Measurements from ENCODE around the gene TPTE.
"Not testable (repeated sequence)": the region's sequence is repeated elsewhere in the genome, so short reads cannot be mapped to it uniquely, and the experiment has no call there.

Gene TPTE

DNA sequence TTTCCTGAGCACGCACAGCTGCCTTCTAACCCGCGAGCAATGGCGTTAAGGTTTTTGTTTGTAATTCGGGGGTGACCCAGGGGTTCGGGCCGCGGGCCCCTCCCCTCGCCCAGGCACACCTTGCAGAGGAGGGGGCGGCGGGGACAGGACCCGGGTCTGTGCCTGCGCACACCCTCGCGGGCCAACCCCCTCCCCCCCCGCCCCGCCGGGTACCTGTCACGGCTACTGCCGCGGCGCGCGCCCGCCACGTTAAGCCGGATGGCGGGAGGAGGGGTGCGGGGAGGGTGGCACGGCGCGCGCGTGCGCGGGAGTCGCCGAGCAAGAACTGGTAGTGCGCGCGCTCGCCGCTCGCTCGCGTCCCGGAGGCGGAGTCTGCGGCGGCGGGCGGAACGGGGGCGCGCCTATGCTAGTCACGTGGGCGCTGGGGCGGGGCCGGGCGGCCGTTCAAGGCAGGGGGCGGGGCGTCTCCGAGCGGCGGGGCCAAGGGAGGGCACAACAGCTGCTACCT is at the start of gene TPTE:
TSS of gene TPTE (plus strand) at position 493 of the 508 bp plus-strand sequence. CDS start 17,141 bp downstream, outside the sequence.
- TF ChIP-seq ZFX (IDR thresholded peaks at IDR 0.05; ENCODE audit: borderline replicate concordance) = no peak
- TF ChIP-seq, protein P1, sequence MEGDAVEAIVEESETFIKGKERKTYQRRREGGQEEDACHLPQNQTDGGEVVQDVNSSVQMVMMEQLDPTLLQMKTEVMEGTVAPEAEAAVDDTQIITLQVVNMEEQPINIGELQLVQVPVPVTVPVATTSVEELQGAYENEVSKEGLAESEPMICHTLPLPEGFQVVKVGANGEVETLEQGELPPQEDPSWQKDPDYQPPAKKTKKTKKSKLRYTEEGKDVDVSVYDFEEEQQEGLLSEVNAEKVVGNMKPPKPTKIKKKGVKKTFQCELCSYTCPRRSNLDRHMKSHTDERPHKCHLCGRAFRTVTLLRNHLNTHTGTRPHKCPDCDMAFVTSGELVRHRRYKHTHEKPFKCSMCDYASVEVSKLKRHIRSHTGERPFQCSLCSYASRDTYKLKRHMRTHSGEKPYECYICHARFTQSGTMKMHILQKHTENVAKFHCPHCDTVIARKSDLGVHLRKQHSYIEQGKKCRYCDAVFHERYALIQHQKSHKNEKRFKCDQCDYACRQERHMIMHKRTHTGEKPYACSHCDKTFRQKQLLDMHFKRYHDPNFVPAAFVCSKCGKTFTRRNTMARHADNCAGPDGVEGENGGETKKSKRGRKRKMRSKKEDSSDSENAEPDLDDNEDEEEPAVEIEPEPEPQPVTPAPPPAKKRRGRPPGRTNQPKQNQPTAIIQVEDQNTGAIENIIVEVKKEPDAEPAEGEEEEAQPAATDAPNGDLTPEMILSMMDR (IDR thresholded peaks at IDR 0.05) = no peak
- H3K27ac ChIP-seq = peak within 1 kb of the TSS; percentile 76

GRCh38 chr21:10471999-10472398 is 49.4 kb upstream of the TPTE start:
- not testable (repeated sequence) for H3K27ac ChIP-seq

- H3K27ac ChIP-seq = not testable (repeated sequence)
These were observed 43.6 kb upstream of the TPTE start for GRCh38 chr21:10477794-10478193.

DNA sequence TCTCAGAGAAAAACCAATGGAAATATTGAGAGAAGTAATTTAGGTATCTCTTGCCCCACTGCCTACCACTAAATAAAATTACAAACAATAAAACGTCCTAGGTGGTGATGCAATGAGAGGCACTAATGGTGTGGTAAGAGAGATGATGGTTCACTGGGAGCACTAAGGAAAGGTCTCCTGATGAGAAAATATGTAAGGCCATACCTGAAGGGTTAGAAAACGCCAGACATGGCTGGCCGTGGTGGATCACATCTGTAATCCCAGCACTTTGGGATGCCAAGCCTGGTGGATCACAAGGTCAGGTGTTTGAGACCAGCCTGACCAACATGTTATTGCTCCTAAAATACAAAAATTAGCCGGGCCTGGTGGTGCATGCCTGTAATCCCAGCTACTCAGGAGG is 41.5 kb upstream of the TPTE start:
- not testable (repeated sequence) for H3K27ac ChIP-seq

- H3K27ac ChIP-seq = not testable (repeated sequence)
These were observed 36.5 kb upstream of the TPTE start for GRCh38 chr21:10484864-10485263.

DNA sequence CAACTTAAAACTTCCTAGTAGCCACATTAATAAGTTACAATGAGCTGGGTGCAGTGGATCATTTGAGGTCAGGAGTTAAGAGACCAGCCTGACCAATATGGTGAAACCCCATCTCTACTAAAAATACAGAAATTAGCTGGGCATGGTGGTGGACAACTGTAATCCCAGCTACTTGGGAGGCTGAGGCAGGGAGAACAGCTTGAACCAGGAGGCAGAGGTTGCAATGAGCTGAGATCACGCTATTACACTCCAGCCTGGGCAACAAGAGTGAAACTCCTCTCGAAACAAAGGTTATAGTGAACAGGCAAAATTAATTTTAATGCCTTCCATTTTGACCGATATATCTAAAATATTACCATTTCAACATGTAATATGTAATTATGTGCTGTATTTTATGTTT is 30.9 kb upstream of the TPTE start:
- H3K27ac ChIP-seq = not testable (repeated sequence)

- TF ChIP-seq, protein P1 (IDR thresholded peaks at IDR 0.05) = no peak
- TF ChIP-seq ZFX (IDR thresholded peaks at IDR 0.05; ENCODE audit: borderline replicate concordance) = no peak
- H3K27ac ChIP-seq = no peak overlapping the region
These were observed 10.3 kb upstream of the TPTE start for GRCh38 chr21:10511116-10511515.

DNA sequence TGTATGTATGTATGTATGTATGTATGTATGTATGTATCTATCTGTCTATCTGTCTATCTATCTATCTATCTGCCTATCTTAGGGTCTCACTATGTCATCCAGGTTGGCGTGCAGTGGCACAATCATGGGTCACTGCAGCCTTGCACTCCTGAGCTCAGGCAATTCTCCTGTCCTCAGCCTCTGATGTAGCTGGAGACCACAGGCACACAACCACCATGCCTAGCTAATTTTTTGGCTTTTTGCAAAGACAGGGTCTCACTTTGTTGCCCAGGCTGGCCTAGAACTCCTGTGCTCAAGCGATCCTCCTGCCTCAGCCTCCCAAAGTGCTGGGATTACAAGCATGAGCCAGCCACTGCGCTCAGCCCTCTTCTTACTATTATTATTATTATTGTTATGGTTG is 4.5 kb upstream of the TPTE start:
- H3K27ac ChIP-seq = not testable (repeated sequence)

DNA sequence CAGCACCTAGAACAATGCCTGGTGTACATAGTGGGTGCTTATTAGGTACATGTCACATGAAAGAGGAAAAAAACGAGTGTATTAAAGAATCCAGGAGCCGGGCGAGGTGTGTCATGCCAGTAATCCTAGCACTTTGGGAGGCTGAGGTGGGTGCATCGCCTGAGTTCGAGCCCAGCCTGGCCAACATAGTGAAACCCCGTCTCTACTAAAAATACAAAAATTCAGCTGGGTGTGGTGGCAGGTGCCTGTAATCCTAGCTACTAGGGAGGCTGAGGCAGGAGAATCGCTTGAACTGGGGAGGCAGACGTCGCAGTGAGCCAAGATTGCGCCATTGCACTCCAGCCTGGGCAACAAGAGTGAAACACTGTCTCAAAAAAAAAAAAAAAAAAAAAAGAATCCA is 3.5 kb upstream of the TPTE start:
- not testable (repeated sequence) for H3K27ac ChIP-seq

DNA sequence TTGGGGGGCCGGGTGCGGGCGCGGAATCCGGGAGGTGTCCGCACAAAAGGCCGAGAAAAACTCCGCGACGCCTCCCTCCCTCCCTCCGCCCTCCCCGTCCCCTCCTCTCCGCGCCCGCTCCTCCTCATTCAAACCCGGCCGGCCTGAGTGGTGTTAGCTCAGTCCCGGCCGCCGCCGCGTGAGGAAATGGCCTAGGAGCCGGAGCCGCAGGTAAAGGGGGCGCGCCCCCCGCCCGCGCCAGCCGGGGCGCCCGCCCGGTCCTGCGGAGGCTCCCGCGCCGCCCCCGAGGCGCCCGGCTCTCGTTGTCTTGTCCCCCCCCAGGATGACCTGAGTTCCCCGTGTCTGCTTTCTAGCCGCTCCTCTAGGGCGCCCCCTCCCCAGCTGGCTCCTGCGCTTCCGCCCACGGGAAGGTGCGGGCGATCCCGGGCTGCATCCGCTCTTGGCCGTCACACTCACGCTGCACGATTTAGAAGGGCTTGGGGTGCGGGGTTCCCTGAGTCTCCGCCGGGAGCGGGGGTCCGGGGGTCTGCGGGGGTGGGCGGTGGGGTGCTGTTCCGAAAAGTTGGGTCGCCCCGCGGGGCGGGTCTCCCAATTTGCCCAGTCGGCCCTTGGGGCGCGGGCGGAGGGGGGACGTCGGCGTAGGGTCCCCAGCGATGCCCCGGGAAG is 585 bp downstream of the TPTE start:
- peak overlapping the region; percentile 76 for H3K27ac ChIP-seq

GRCh38 chr21:10539956-10540355 is 18.6 kb downstream of the TPTE start:
- H3K27ac ChIP-seq = no peak overlapping the region
- no peak for TF ChIP-seq ZFX (IDR thresholded peaks at IDR 0.05; ENCODE audit: borderline replicate concordance)
- TF ChIP-seq, protein P1 (IDR thresholded peaks at IDR 0.05) = no peak

- not testable (repeated sequence) for H3K27ac ChIP-seq
These were observed 23.0 kb downstream of the TPTE start for GRCh38 chr21:10544376-10544775.

- H3K27ac ChIP-seq = peak overlapping the region; percentile 58
These were observed 26.5 kb downstream of the TPTE start for GRCh38 chr21:10547868-10548267.

GRCh38 chr21:10548331-10548954 is 27.1 kb downstream of the TPTE start:
- not testable (repeated sequence) for H3K27ac ChIP-seq

- not testable (repeated sequence) for H3K27ac ChIP-seq
These were observed 49.4 kb downstream of the TPTE start for GRCh38 chr21:10570803-10571202.

DNA sequence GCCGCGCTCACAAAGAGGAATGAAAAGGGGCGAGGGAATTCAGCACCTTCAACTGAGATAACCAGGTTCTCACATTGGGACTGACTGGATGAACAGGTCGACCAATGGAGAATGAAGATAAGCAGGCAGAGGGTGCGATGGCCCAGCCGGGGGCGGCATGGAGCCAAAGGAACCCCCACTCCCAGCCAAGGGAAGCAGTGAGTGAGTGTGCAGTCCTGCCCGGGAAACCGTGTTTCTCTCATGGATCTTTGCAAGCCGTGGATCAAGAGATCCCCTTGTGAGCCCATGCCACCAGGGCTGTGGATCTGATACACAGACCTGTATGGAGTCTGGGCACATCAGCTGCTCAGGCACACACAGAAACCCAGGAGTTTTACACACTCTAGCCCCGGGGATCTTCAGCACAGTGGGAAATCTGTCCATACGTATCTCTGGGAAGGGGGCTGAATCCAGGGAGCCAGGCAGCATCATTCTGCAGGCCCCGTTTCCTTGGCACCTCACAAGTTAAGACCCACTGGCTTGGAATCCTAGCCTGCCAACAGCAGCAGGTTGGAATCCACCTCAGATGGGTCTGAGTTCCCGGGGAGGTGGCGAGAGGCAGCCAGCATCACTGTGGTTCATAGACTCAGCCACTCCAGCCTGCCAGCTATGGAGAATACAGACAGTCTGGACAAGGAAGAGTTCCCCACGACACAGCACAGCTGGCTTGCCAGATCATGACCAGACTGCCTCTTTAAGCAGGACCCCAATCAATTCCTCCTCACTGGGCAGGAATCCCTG is 53.3 kb downstream of the TPTE start:
- H3K27ac ChIP-seq = not testable (repeated sequence)
